Measurements from ENCODE around the gene TIMM44.
"Not testable (repeated sequence)": the region's sequence is repeated elsewhere in the genome, so short reads cannot be mapped to it uniquely, and the experiment has no call there.

The TIMM44 gene

GRCh38 chr19:7921302-7921966 lies 22.0 kb downstream of the TIMM44 start:
- Mint-ChIP-seq H3K36me3 (peaks cover 12 to 19% of the 10 kb centered on the region in 2 donors), H3K27ac (peak overlapping the region; percentile 86), H3K9me3 (no peaks in the 10 kb centered on the region), H3K4me1 (peaks cover 31 to 57% of the 10 kb centered on the region in 2 donors), H3K27me3 (peaks cover 19 to 41% of the 10 kb centered on the region in 2 donors), H3K4me3 (peak overlapping the region; percentile 87 to 89)
- no peak for DNase-seq
- no peak for ATAC-seq (replicated peaks)

- Mint-ChIP-seq H3K36me3 (peaks cover 11 to 18% of the 10 kb centered on the region in 2 donors), H3K27me3 (peaks cover 22 to 45% of the 10 kb centered on the region in 2 donors), H3K4me1 (peaks cover 31 to 60% of the 10 kb centered on the region in 2 donors), H3K4me3 (peak overlapping the region; percentile 87 to 89), H3K27ac (peak overlapping the region; percentile 86), H3K9me3 (no peaks in the 10 kb centered on the region)
- ATAC-seq (replicated peaks) (peak; percentile 54 to 66), DNase-seq (peak; percentile 88)
Observed at GRCh38 chr19:7920519-7921301, 22.8 kb downstream of the TIMM44 start.

- DNase-seq (peak; percentile 97), ATAC-seq (replicated peaks) (peak; percentile 75 to 78)
- Mint-ChIP-seq H3K27me3 (peaks cover 31 to 53% of the 10 kb centered on the region in 2 donors), H3K27ac (peak within 1 kb of the TSS; percentile 87), H3K4me1 (peaks cover 34 to 62% of the 10 kb centered on the region in 2 donors), H3K4me3 (peak within 1 kb of the TSS; percentile 87 to 89), H3K36me3 (peaks cover 10 to 18% of the 10 kb centered on the region in 2 donors), H3K9me3 (no peaks in the 10 kb centered on the region)
Observed at GRCh38 chr19:7919610-7920518, 23.6 kb downstream of the TIMM44 start, which contains the start of gene SNAPC2. TSS of gene SNAPC2 (plus strand) at chr19:7920338. CDS start at chr19:7920367, 29 bp downstream.

- DNase-seq (no peak), ATAC-seq (replicated peaks) (no peak)
- H3K4me1 Mint-ChIP-seq, result peaks cover 32 to 70% of the 10 kb centered on the region in 2 donors
- no peaks in the 10 kb centered on the region for H3K9me3 Mint-ChIP-seq
- peaks cover 37 to 49% of the 10 kb centered on the region in 2 donors for H3K27me3 Mint-ChIP-seq
- peaks cover 10 to 18% of the 10 kb centered on the region in 2 donors for H3K36me3 Mint-ChIP-seq
- H3K4me3 Mint-ChIP-seq, result peak overlapping the region; percentile 87 to 89
- no peak overlapping the region for H3K27ac Mint-ChIP-seq
Observed at GRCh38 chr19:7918615-7919421, 24.6 kb downstream of the TIMM44 start.

- Mint-ChIP-seq H3K36me3 (peaks cover 11 to 19% of the 10 kb centered on the region in 2 donors), H3K4me3 (peak overlapping the region; percentile 33 to 62), H3K27me3 (peaks cover 37 to 49% of the 10 kb centered on the region in 2 donors), H3K4me1 (peaks cover 30 to 70% of the 10 kb centered on the region in 2 donors), H3K27ac (peak overlapping the region; percentile 14)
- not testable (repeated sequence) for ATAC-seq (replicated peaks); H3K9me3 Mint-ChIP-seq; DNase-seq
Observed at GRCh38 chr19:7918062-7918614, 25.3 kb downstream of the TIMM44 start.

- no peaks in the 10 kb centered on the region for H3K9me3 Mint-ChIP-seq
- peak overlapping the region; percentile 79 to 81 for H3K4me3 Mint-ChIP-seq
- H3K36me3 Mint-ChIP-seq, result peaks cover 14 to 23% of the 10 kb centered on the region in 2 donors
- peak; percentile 26 to 28 for ATAC-seq (replicated peaks)
- peaks cover 30 to 76% of the 10 kb centered on the region in 2 donors for H3K4me1 Mint-ChIP-seq
- H3K27ac Mint-ChIP-seq, result peak overlapping the region; percentile 85
- H3K27me3 Mint-ChIP-seq, result peaks cover 37 to 49% of the 10 kb centered on the region in 2 donors
- DNase-seq, result no peak
Observed at GRCh38 chr19:7917267-7918061, 26.0 kb downstream of the TIMM44 start.

GRCh38 chr19:7916955-7917266 lies 26.6 kb downstream of the TIMM44 start:
- H3K4me3 Mint-ChIP-seq, result peak overlapping the region; percentile 79 to 81
- H3K27ac Mint-ChIP-seq, result peak overlapping the region; percentile 85
- ATAC-seq (replicated peaks), result no peak
- DNase-seq, result no peak
- H3K9me3 Mint-ChIP-seq, result no peaks in the 10 kb centered on the region
- H3K4me1 Mint-ChIP-seq, result peaks cover 27 to 70% of the 10 kb centered on the region in 2 donors
- H3K36me3 Mint-ChIP-seq, result peaks cover 13 to 20% of the 10 kb centered on the region in 2 donors
- H3K27me3 Mint-ChIP-seq, result peaks cover 37 to 49% of the 10 kb centered on the region in 2 donors

GRCh38 chr19:7916103-7916954 lies 27.1 kb downstream of the TIMM44 start:
- peaks cover 19 to 23% of the 10 kb centered on the region in 2 donors for H3K36me3 Mint-ChIP-seq
- H3K27ac Mint-ChIP-seq, result peak overlapping the region; percentile 47
- H3K4me3 Mint-ChIP-seq, result peak overlapping the region; percentile 79 to 81
- H3K27me3 Mint-ChIP-seq, result peaks cover 37 to 49% of the 10 kb centered on the region in 2 donors
- H3K4me1 Mint-ChIP-seq, result peaks cover 23 to 65% of the 10 kb centered on the region in 2 donors
- DNase-seq (no peak), ATAC-seq (replicated peaks) (peak; percentile 6 to 22)
- no peaks in the 10 kb centered on the region for H3K9me3 Mint-ChIP-seq

GRCh38 chr19:7915250-7916102 lies 28.0 kb downstream of the TIMM44 start:
- Mint-ChIP-seq H3K4me3 (peak overlapping the region; percentile 60 to 81), H3K27ac (no peak overlapping the region), H3K4me1 (peaks cover 22 to 57% of the 10 kb centered on the region in 2 donors), H3K27me3 (peaks cover 37 to 49% of the 10 kb centered on the region in 2 donors), H3K36me3 (peaks cover 25 to 29% of the 10 kb centered on the region in 2 donors), H3K9me3 (no peaks in the 10 kb centered on the region)
- ATAC-seq (replicated peaks) (no peak), DNase-seq (no peak)

GRCh38 chr19:7914598-7915045 lies 28.8 kb downstream of the TIMM44 start, which contains the start of gene TGFBR3L:
TSS of gene TGFBR3L (plus strand) at chr19:7914830.
- H3K4me3 Mint-ChIP-seq, result peak within 1 kb of the TSS; percentile 60 to 81

GRCh38 chr19:7914099-7914498 lies 29.4 kb downstream of the TIMM44 start:
- Mint-ChIP-seq H3K4me1 (peaks cover 15 to 45% of the 10 kb centered on the region in 2 donors), H3K4me3 (no peak overlapping the region), H3K27me3 (peaks cover 30 to 37% of the 10 kb centered on the region in 2 donors)

More at GRCh38 chr19:7914598-7915045, 28.8 kb downstream of the TIMM44 start, which contains the start of gene TGFBR3L:
- no peak within 1 kb of the TSS for H3K27ac Mint-ChIP-seq
- H3K4me1 Mint-ChIP-seq, result peaks cover 16 to 50% of the 10 kb centered on the region in 2 donors
- DNase-seq (no peak), ATAC-seq (replicated peaks) (no peak)
- H3K36me3 Mint-ChIP-seq, result peaks cover 30% of the 10 kb centered on the region in 2 donors
- no peaks in the 10 kb centered on the region for H3K9me3 Mint-ChIP-seq
- peaks cover 32 to 42% of the 10 kb centered on the region in 2 donors for H3K27me3 Mint-ChIP-seq

More at GRCh38 chr19:7914099-7914498, 29.4 kb downstream of the TIMM44 start:
- Mint-ChIP-seq H3K36me3 (peaks cover 31 to 34% of the 10 kb centered on the region in 2 donors), H3K27ac (no peak overlapping the region), H3K9me3 (no peaks in the 10 kb centered on the region)
- ATAC-seq (replicated peaks), result no peak
- DNase-seq, result no peak
